Spleen (tissue), 11 donors: ENCODE data around the gene CTSZ. TPM values are rescaled to one million over a fixed set of nuclear protein-coding genes. Genes with fewer than 3 reads are reported as not detected.

ENCODE experiments used
- DNase-seq: peaks from one replicate; pipeline ENCODE4 v3.0.0-alpha.2; 2020
- H3K27ac ChIP-seq, 8 donors: fragments of 200-600 bp; sonication (generic) in 7 of 8; 1 replicate in 4 of 8; 2 replicates in 4 of 8; pipeline versions ENCODE4 v1.5.0 to v1.8.0; 2016 to 2021; ENCODE audit warnings: inconsistent platforms in 4 of 8, mild to moderate bottlenecking in 4 of 8, moderate library complexity in 1 of 8
- H3K27me3 ChIP-seq, 7 donors: fragments of 200-600 bp; sonication (generic) in 6 of 7; replicated peaks in 1 of 7; 1 replicate in 4 of 7; 2 replicates in 3 of 7; pipeline versions ENCODE4 v1.5.0 to v1.8.0; 2016 to 2021; ENCODE audit warnings: inconsistent platforms in 3 of 7, mild to moderate bottlenecking in 1 of 7
- H3K36me3 ChIP-seq, 6 donors: fragments of 200-600 bp; sonication (generic) in 5 of 6; 1 replicate in 4 of 6; 2 replicates in 2 of 6; pipeline versions ENCODE4 v1.5.0 to v1.8.0; 2016 to 2021; ENCODE audit warnings: inconsistent platforms in 2 of 6
- H3K4me1 ChIP-seq, 6 donors: fragments of 200-600 bp; sonication (generic) in 5 of 6; 1 replicate in 3 of 6; 2 replicates in 3 of 6; pipeline versions ENCODE4 v1.5.0 to v1.8.0; 2016 to 2021; ENCODE audit warnings: inconsistent platforms in 3 of 6
- H3K4me3 ChIP-seq, 8 donors: fragments of 200-600 bp; sonication (generic) in 7 of 8; 1 replicate in 4 of 8; 2 replicates in 4 of 8; pipeline versions ENCODE4 v1.5.0 to v1.8.0; 2016 to 2021; ENCODE audit warnings: inconsistent platforms in 4 of 8, mild to moderate bottlenecking in 4 of 8, moderate library complexity in 2 of 8
- H3K9me3 ChIP-seq, 8 donors: fragments of 200-600 bp; sonication (generic) in 7 of 8; 1 replicate in 4 of 8; 2 replicates in 4 of 8; pipeline versions ENCODE4 v1.5.0 to v1.8.0; 2016 to 2021; ENCODE audit warnings: inconsistent platforms in 4 of 8
- CTCF ChIP-seq, 11 experiments: fragments of 200-600 bp in 7 of 11; fragments of 450-650 bp in 4 of 11; sonication (generic) in 4 of 11; IDR thresholded peaks in 8 of 11; conservative IDR thresholded peaks in 3 of 11; 1 replicate in 7 of 11; 2 replicates in 4 of 11; pipeline versions ENCODE4 v1.4.0 to v1.8.0; 2016 to 2021; ENCODE audit warnings: antibody characterized with exemption in 11 of 11, inconsistent platforms in 4 of 11, mild to moderate bottlenecking in 1 of 11
- POLR2A ChIP-seq, 3 donors: fragments of 450-650 bp; IDR thresholded peaks; one replicate each; pipeline ENCODE4 v1.5.1; 2017; ENCODE audit warnings: antibody characterized with exemption in 3 of 3, mild to moderate bottlenecking in 1 of 3
- POLR2AphosphoS5 ChIP-seq, 3 donors: sonication (generic); formaldehyde crosslinking; IDR thresholded peaks; one replicate each; pipeline ENCODE4 v1.5.1; 2017; ENCODE audit warnings: antibody characterized with exemption in 3 of 3
- WGBS, 5 donors: extraction: QIAGEN DNeasy Blood & Tissue Kit in 3 of 5; methylation state at CpG; one replicate each; pipeline versions ENCODE4 v1.1.5 to v1.1.7; 2013 to 2018; 5-methylcytosine and 5-hydroxymethylcytosine counted together
- intact Hi-C: fragments of 100-400 bp; cut with DNase I; formaldehyde crosslinking; loops from one replicate; pipeline ENCODE4 v1.15.0; 2023; ENCODE audit warnings: low total_unique reads
- polyA plus RNA-seq, 3 donors: library from polyadenylated mRNA; stranded (reverse); fragments of 200-250 nt; gene quantifications; one replicate each; pipeline ENCODE4 v1.2.1, GENCODE V29; 2013
- total RNA-seq, 7 donors: library from RNA; depleted of rRNA in 3 of 7; stranded (reverse); fragments of >200 nt in 3 of 7; fragmentation: NEBNext Ultra II Directional in 4 of 7; extraction: Animal tissue kit (Norgen Biotek cat#: 25700) in 4 of 7; gene quantifications; one replicate each; pipeline versions ENCODE4 v1.1.0 to v1.2.1, GENCODE V29; 2016 to 2021
- donor health status: healthy with polysubstance abuse.
- donor health status: DM: no; HTN: no; CAD: no; lungs with moderate emphysema.
- donor health status: DM: no; HTN: no; CAD: no.
- donor health status: Bipolar disorder and iron deficiency.
- donor health status: healthy.
- donor health status: DM: no; HTN: no; CAD: no.
- donor health status: DM: yes; HTN: yes; CAD: no.

CTSZ gene
- total and polyA plus RNA-seq, 10 donors: 198 to 286 (median 230) TPM

- 75 to 85% (median 78%) methylated on average over 15 to 16 of the region's 16 CpGs for WGBS, 5 donors
- TF ChIP-seq CTCF (IDR thresholded peaks at IDR 0.05 in 8 of 11, conservative IDR thresholded peaks at IDR 0.05 in 3 of 11) (no peak), POLR2AphosphoS5 (IDR thresholded peaks at IDR 0.05) (no peak), POLR2A (IDR thresholded peaks at IDR 0.05) (no peak)
- Histone ChIP-seq H3K27me3 (no peaks in the 10 kb centered on the region), H3K4me3 (no peak overlapping the region), H3K27ac (peak overlapping the region in 5 of 8 donors; percentile 29 to 72 (median 45)), H3K9me3 (no peaks in the 10 kb centered on the region), H3K36me3 (peaks cover 0 to 10% (median 0%) of the 10 kb centered on the region in 6 donors), H3K4me1 (peaks cover 9 to 58% (median 32%) of the 10 kb centered on the region in 6 donors)
- intact Hi-C loops: no loop called here
- DNase-seq: peak; percentile 57
Measured at GRCh38 chr20:59015812-59016711, 9.0 kb upstream of the CTSZ start.

GRCh38 chr20:59015411-59015810 lies 8.4 kb upstream of the CTSZ start:
- no peaks in the 10 kb centered on the region for H3K27me3 ChIP-seq
- H3K27ac ChIP-seq: peak overlapping the region in 1 of 8 donors; percentile 72
- H3K4me1 ChIP-seq: peaks cover 9 to 64% (median 36%) of the 10 kb centered on the region in 6 donors
- WGBS, 5 donors: 92 to 97% (median 96%) methylated on average over 16 of the region's 16 CpGs
- peaks cover 0 to 5% (median 0%) of the 10 kb centered on the region in 6 donors for H3K36me3 ChIP-seq
- intact Hi-C loops: no loop called here
- no peak overlapping the region for H3K4me3 ChIP-seq
- H3K9me3 ChIP-seq: no peaks in the 10 kb centered on the region
- DNase-seq: peak; percentile 55
- TF ChIP-seq CTCF (IDR thresholded peaks at IDR 0.05 in 8 of 11, conservative IDR thresholded peaks at IDR 0.05 in 3 of 11): no peak
- TF ChIP-seq POLR2A (IDR thresholded peaks at IDR 0.05): no peak
- TF ChIP-seq POLR2AphosphoS5 (IDR thresholded peaks at IDR 0.05): no peak

GRCh38 chr20:59014680-59015389 lies 7.8 kb upstream of the CTSZ start:
- no peak for TF ChIP-seq CTCF (IDR thresholded peaks at IDR 0.05 in 8 of 11, conservative IDR thresholded peaks at IDR 0.05 in 3 of 11)
- TF ChIP-seq POLR2A (IDR thresholded peaks at IDR 0.05): no peak
- TF ChIP-seq POLR2AphosphoS5 (IDR thresholded peaks at IDR 0.05): no peak
- Histone ChIP-seq H3K9me3 (no peaks in the 10 kb centered on the region), H3K36me3 (peaks cover 0 to 5% (median 0%) of the 10 kb centered on the region in 6 donors), H3K27ac (no peak overlapping the region), H3K4me1 (peaks cover 9 to 70% (median 39%) of the 10 kb centered on the region in 6 donors), H3K27me3 (no peaks in the 10 kb centered on the region), H3K4me3 (no peak overlapping the region)
- 78 to 88% (median 82%) methylated on average over 13 to 17 of the region's 17 CpGs for WGBS, 5 donors
- intact Hi-C loops: no loop called here
- peak; percentile 68 for DNase-seq
